PC-9 (cell line): ENCODE measurements around the gene EDA. TPM values are rescaled to one million over a fixed set of nuclear protein-coding genes. Genes with fewer than 3 reads are reported as not detected.

ENCODE experiments used
- BruUV-seq: library from RNA; stranded (reverse); fragments of 400-500 nt; replicated peaks from 2 replicates; lab custom pipeline; 2021; lab: Mats Ljungman, UMichigan
- CTCF ChIA-PET: fragments of 300-600 bp; sonication (Branson Sonifier 250); formaldehyde crosslinking; loops from one replicate; lab custom pipeline; 2022; ENCODE audit warnings: antibody characterized with exemption; lab: Charles Lee
- POLR2A ChIA-PET: fragments of 300-600 bp; sonication (Branson Sonifier 250); formaldehyde crosslinking; loops from one replicate; lab custom pipeline; 2022; ENCODE audit warnings: antibody characterized with exemption; ENCODE audit not compliant: unreplicated experiment; lab: Charles Lee
- DNase-seq, 2 experiments: peaks; one replicate each; pipeline versions ENCODE4 v3.0.0 to v3.0.0-alpha.2; 2015 to 2022; ENCODE audit warnings: mixed read lengths in 1 of 2
- H2AFZ ChIP-seq: fragments of 200-600 bp; sonication (generic); 2 replicates; pipeline ENCODE4 v1.8.1; 2017; ENCODE audit warnings: antibody characterized with exemption
- H3F3A ChIP-seq: fragments of 200-600 bp; sonication (generic); 2 replicates; pipeline ENCODE4 v1.8.1; 2017; ENCODE audit warnings: antibody characterized with exemption, mild to moderate bottlenecking, low read depth; ENCODE audit not compliant: insufficient read depth
- H3K27ac ChIP-seq: fragments of 200-600 bp; sonication (generic); 2 replicates; pipeline ENCODE4 v1.6.1; 2016; ENCODE audit warnings: mixed run types
- H3K27me3 ChIP-seq: fragments of 200-600 bp; sonication (generic); 2 replicates; pipeline ENCODE4 v1.6.1; 2016; ENCODE audit warnings: low read depth, mixed run types; ENCODE audit not compliant: insufficient read depth
- H3K36me3 ChIP-seq: fragments of 200-600 bp; sonication (generic); 2 replicates; pipeline ENCODE4 v1.6.1; 2016; ENCODE audit warnings: low read depth, mixed run types
- H3K4me1 ChIP-seq: fragments of 200-600 bp; sonication (generic); replicated peaks from 2 replicates; pipeline ENCODE4 v1.6.1; 2016; ENCODE audit warnings: mixed run types; ENCODE audit not compliant: insufficient read depth
- H3K4me2 ChIP-seq: fragments of 200-600 bp; sonication (generic); 2 replicates; pipeline ENCODE4 v1.6.1; 2017; ENCODE audit warnings: mixed run types
- H3K4me3 ChIP-seq: fragments of 200-600 bp; sonication (generic); 2 replicates; pipeline ENCODE4 v1.6.1; 2016; ENCODE audit warnings: mixed run types
- H3K79me2 ChIP-seq: fragments of 200-600 bp; sonication (generic); 2 replicates; pipeline ENCODE4 v1.6.1; 2017; ENCODE audit warnings: low read depth, mixed run types
- H3K9me2 ChIP-seq: fragments of 200-600 bp; sonication (generic); 2 replicates; pipeline ENCODE4 v1.8.1; 2017; ENCODE audit warnings: mild to moderate bottlenecking; ENCODE audit not compliant: insufficient read depth
- H3K9me3 ChIP-seq: fragments of 200-600 bp; sonication (generic); 2 replicates; pipeline ENCODE4 v1.8.1; 2016; ENCODE audit warnings: low read depth; ENCODE audit not compliant: insufficient read depth
- H4K20me1 ChIP-seq: fragments of 200-600 bp; sonication (generic); 2 replicates; pipeline ENCODE4 v1.8.1; 2017; ENCODE audit not compliant: insufficient read depth
- EZH2 ChIP-seq: fragments of 200-600 bp; sonication (generic); IDR thresholded peaks from 2 replicates; pipeline ENCODE4 v1.8.0; 2017; ENCODE audit warnings: antibody characterized with exemption, low read depth
- intact Hi-C: fragments of 100-400 bp; cut with micrococcal nuclease; formaldehyde crosslinking; loops from one replicate; pipeline ENCODE4 v1.10.0; 2022; ENCODE audit not compliant: unreplicated experiment
- total RNA-seq: library from RNA; stranded (reverse); gene quantifications from 2 replicates; pipeline ENCODE4 v1.2.3, GENCODE V29; 2021
- TF ChIP-seq, protein P1 (sequence below): fragments of 200-600 bp; sonication (generic); conservative IDR thresholded peaks from 2 replicates; pipeline ENCODE4 v1.6.1; 2017; ENCODE audit warnings: mixed run types, antibody characterized with exemption, mild to moderate bottlenecking, moderate library complexity

Gene EDA
- total RNA-seq, 1 experiment from 2014 or later = not detected

DNA sequence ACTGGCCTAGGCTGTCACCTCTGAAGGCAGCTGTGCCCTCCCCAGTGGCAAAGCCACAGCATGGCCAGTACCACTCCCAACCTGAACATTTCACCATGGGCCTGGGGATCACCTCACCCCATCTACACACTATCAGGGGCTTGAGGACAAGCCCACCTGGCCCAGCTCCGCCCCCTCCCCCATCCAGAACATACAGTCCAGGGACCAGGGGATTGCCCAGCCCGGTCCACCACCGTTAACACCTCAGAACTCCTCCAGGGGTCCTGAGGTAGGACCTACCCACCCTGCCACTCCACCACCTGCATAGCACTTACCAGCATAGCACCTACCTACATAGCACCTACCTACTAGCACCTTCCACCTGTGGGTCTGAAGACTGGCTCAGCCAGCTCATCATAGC, 179.8 kb downstream of the EDA start:
- BruUV-seq = no TSS peak
- POLR2A ChIA-PET = no interaction called here
- Histone ChIP-seq H3K79me2 (no peaks in the 10 kb centered on the region), H3K9me2 (no peaks in the 10 kb centered on the region), H3K27ac (no peak overlapping the region), H3K27me3 (no peaks in the 10 kb centered on the region), H3K9me3 (no peaks in the 10 kb centered on the region), H3F3A (no peaks in the 10 kb centered on the region), H3K4me3 (no peak overlapping the region), H3K4me1 (no peaks in the 10 kb centered on the region), H3K36me3 (no peaks in the 10 kb centered on the region), H4K20me1 (no peaks in the 10 kb centered on the region), H3K4me2 (no peak overlapping the region), H2AFZ (no peak overlapping the region)
- CTCF ChIA-PET = no interaction called here
- TF ChIP-seq EZH2 = no peak
- TF ChIP-seq, protein P1, sequence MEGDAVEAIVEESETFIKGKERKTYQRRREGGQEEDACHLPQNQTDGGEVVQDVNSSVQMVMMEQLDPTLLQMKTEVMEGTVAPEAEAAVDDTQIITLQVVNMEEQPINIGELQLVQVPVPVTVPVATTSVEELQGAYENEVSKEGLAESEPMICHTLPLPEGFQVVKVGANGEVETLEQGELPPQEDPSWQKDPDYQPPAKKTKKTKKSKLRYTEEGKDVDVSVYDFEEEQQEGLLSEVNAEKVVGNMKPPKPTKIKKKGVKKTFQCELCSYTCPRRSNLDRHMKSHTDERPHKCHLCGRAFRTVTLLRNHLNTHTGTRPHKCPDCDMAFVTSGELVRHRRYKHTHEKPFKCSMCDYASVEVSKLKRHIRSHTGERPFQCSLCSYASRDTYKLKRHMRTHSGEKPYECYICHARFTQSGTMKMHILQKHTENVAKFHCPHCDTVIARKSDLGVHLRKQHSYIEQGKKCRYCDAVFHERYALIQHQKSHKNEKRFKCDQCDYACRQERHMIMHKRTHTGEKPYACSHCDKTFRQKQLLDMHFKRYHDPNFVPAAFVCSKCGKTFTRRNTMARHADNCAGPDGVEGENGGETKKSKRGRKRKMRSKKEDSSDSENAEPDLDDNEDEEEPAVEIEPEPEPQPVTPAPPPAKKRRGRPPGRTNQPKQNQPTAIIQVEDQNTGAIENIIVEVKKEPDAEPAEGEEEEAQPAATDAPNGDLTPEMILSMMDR = no peak
- no peak for DNase-seq
- intact Hi-C loops = no loop called here

DNA sequence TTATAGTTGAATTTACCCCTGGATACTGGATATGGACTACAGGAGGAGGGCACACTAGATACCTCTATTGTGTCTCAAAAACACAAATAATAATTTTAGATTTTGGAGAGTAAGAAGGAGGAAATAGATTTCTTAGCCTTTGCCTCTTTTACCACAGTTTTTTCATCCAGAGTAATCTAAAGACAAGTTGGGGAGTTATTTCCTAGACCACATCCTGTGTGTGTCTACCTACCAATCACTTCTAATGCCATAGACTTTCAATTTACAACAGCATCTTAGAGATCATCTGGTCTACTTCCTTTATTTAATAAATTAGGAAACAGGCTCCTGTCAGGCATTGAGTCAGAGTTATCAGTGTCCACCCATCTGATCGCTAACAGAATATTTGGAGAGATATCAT, 191.5 kb downstream of the EDA start:
- no peak overlapping the region for H3K27ac ChIP-seq

DNA sequence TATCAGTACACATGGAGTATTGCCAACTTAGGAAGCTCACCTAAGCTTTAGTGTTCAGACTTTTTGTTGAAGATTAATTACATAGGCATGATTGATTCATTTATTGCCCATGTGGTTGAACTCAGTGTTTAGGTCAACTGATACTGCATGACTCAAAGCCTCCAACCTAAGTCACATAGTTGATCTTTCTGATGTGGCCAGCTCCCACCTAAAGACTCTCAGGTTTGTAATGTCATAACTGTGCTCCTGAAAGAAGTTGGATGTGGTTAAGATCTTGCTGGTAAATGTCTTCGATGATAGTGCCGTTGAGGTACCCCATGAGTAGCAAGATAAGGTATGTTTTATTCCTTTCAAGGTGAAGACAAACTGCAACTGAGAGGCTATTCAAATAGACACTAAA, 192.5 kb downstream of the EDA start:
- no TSS peak for BruUV-seq
- Histone ChIP-seq H3K79me2 (no peaks in the 10 kb centered on the region), H2AFZ (no peak overlapping the region), H3K36me3 (no peaks in the 10 kb centered on the region), H3K27me3 (no peaks in the 10 kb centered on the region), H4K20me1 (no peaks in the 10 kb centered on the region), H3F3A (no peaks in the 10 kb centered on the region), H3K9me2 (no peaks in the 10 kb centered on the region), H3K27ac (no peak overlapping the region), H3K9me3 (no peaks in the 10 kb centered on the region), H3K4me2 (no peak overlapping the region), H3K4me1 (no peaks in the 10 kb centered on the region), H3K4me3 (no peak overlapping the region)
- no peak for DNase-seq
- intact Hi-C loops = no loop called here
- ChIA-PET POLR2A (no interaction called here), CTCF (no interaction called here)
- TF ChIP-seq EZH2 = no peak
- TF ChIP-seq, protein P1 = no peak

More for the DNA sequence above, 191.5 kb downstream of the EDA start:
- no peaks in the 10 kb centered on the region for H3K79me2 ChIP-seq
- BruUV-seq = no TSS peak
- TF ChIP-seq, protein P1 = no peak
- no peak for TF ChIP-seq EZH2
- CTCF ChIA-PET = no interaction called here
- H3K4me1 ChIP-seq = no peaks in the 10 kb centered on the region
- POLR2A ChIA-PET = no interaction called here
- H4K20me1 ChIP-seq = no peaks in the 10 kb centered on the region
- H2AFZ ChIP-seq = no peak overlapping the region
- no peak for DNase-seq
- intact Hi-C loops = no loop called here
- H3F3A ChIP-seq = no peaks in the 10 kb centered on the region
- H3K4me3 ChIP-seq = no peak overlapping the region
- no peaks in the 10 kb centered on the region for H3K27me3 ChIP-seq
- no peaks in the 10 kb centered on the region for H3K9me3 ChIP-seq
- no peak overlapping the region for H3K4me2 ChIP-seq
- no peaks in the 10 kb centered on the region for H3K9me2 ChIP-seq
- H3K36me3 ChIP-seq = no peaks in the 10 kb centered on the region
